Upper lobe of left lung (tissue), 4 donors: Measurements from ENCODE around the gene GDF2.

ENCODE experiments used
- CTCF ChIP-seq, 6 experiments: fragments of 450-650 bp in 4 of 6; fragments of 200-600 bp in 2 of 6; sonication (generic) in 2 of 6; IDR thresholded peaks; one replicate each; pipeline ENCODE4 v1.5.1; 2016 to 2019; ENCODE audit warnings: antibody characterized with exemption in 6 of 6
- EP300 ChIP-seq, 4 donors: sonication (generic); formaldehyde crosslinking; IDR thresholded peaks; one replicate each; pipeline ENCODE4 v1.5.1; 2017; ENCODE audit warnings: antibody characterized with exemption in 4 of 4, control low read depth in 2 of 4
- POLR2A ChIP-seq, 4 donors: fragments of 450-650 bp; IDR thresholded peaks; one replicate each; pipeline ENCODE4 v1.5.1; 2016 to 2017; ENCODE audit warnings: antibody characterized with exemption in 4 of 4, mild to moderate bottlenecking in 2 of 4
- POLR2AphosphoS5 ChIP-seq, 2 donors: sonication (generic); formaldehyde crosslinking; IDR thresholded peaks; one replicate each; pipeline ENCODE4 v1.5.1; 2017; ENCODE audit warnings: antibody characterized with exemption in 2 of 2

GRCh38 chr10:47344996-47345870 lies 23.0 kb downstream of the GDF2 start:
- TF ChIP-seq CTCF (IDR thresholded peaks at IDR 0.05) (no peak), POLR2A (IDR thresholded peaks at IDR 0.05) (no peak), POLR2AphosphoS5 (IDR thresholded peaks at IDR 0.05) (no peak), EP300 (IDR thresholded peaks at IDR 0.05) (no peak)
